B cell (primary cell): ENCODE data around the gene GALNT10. TPM values are rescaled to one million over a fixed set of nuclear protein-coding genes. Genes with fewer than 3 reads are reported as not detected.

Experiments used
- ATAC-seq: fragments of 200-7000 bp; cut with Tn5 transposase; one replicate; pipeline ENCODE4 v1.10.0; 2021; ENCODE audit warnings: low read depth, mild to moderate bottlenecking, moderate number of reproducible peaks, moderate library complexity
- CTCF ChIA-PET: fragments of 350-600 bp; sonication (Branson Sonifier 250); formaldehyde crosslinking; loops from one replicate; lab custom pipeline; 2021; ENCODE audit warnings: antibody characterized with exemption, inconsistent platforms; lab: Charles Lee
- POLR2A ChIA-PET: fragments of 350-600 bp; sonication (Branson Sonifier 250); formaldehyde crosslinking; loops from one replicate; lab custom pipeline; 2021; ENCODE audit warnings: antibody characterized with exemption; lab: Charles Lee
- DNase-seq: peaks from one replicate; pipeline ENCODE4 v3.0.0; 2013
- H2AFZ ChIP-seq: 2 replicates; pipeline ENCODE4 v1.6.1; 2012; ENCODE audit warnings: mild to moderate bottlenecking, low read depth, low read length; ENCODE audit not compliant: insufficient read depth, poor library complexity, severe bottlenecking
- H3K27ac ChIP-seq, 2 donors: 1 replicate in 1 of 2; 2 replicates in 1 of 2; pipeline ENCODE4 v1.5.1; 2012 to 2013; ENCODE audit warnings: low read length in 2 of 2, mild to moderate bottlenecking in 2 of 2, moderate library complexity in 1 of 2
- H3K27me3 ChIP-seq, 4 experiments: fragments of 200-600 bp in 1 of 4; sonication (generic) in 1 of 4; replicated peaks in 1 of 4; 1 replicate in 2 of 4; 2 replicates in 2 of 4; pipeline versions ENCODE4 v1.6.1 to v1.7.0; 2013 to 2016; ENCODE audit warnings: low read length in 3 of 4, mild to moderate bottlenecking in 2 of 4, mixed read lengths in 1 of 4, moderate library complexity in 1 of 4; ENCODE audit not compliant: insufficient read depth in 4 of 4, control insufficient read depth in 3 of 4; ENCODE audit errors: control extremely low read depth in 1 of 4
- H3K36me3 ChIP-seq, 2 experiments: replicated peaks in 1 of 2; 1 replicate in 1 of 2; 2 replicates in 1 of 2; pipeline versions ENCODE4 v1.6.1 to v1.7.1; 2013; ENCODE audit warnings: low read length in 1 of 2; ENCODE audit not compliant: insufficient read depth in 2 of 2, control insufficient read depth in 1 of 2; ENCODE audit errors: control extremely low read depth in 1 of 2, extremely low read depth in 1 of 2
- H3K4me1 ChIP-seq, 2 donors: fragments of 200-600 bp in 1 of 2; sonication (generic) in 1 of 2; 1 replicate in 1 of 2; 2 replicates in 1 of 2; pipeline versions ENCODE4 v1.5.1 to v1.6.1; 2013 to 2017; ENCODE audit warnings: low read length in 2 of 2; ENCODE audit not compliant: control insufficient read depth in 2 of 2, insufficient read depth in 2 of 2
- H3K4me2 ChIP-seq: replicated peaks from 2 replicates; pipeline ENCODE3; 2012; ENCODE audit warnings: mild to moderate bottlenecking, low read depth, low read length; ENCODE audit not compliant: poor library complexity, severe bottlenecking
- H3K4me3 ChIP-seq, 5 experiments: fragments of 200-600 bp in 1 of 5; sonication (generic) in 1 of 5; 1 replicate in 3 of 5; 2 replicates in 2 of 5; pipeline versions ENCODE4 v1.5.1 to v1.7.0; 2011 to 2016; ENCODE audit warnings: low read length in 4 of 5, mild to moderate bottlenecking in 4 of 5, low read depth in 2 of 5, control low read depth in 1 of 5, moderate library complexity in 1 of 5; ENCODE audit not compliant: insufficient read depth in 1 of 5; ENCODE audit errors: control extremely low read depth in 1 of 5, extremely low read depth in 1 of 5
- H3K79me2 ChIP-seq: fragments of 200-600 bp; sonication (generic); one replicate; pipeline ENCODE4 v1.6.0; 2016; ENCODE audit warnings: low read length; ENCODE audit not compliant: control insufficient read depth, insufficient read depth
- H3K9ac ChIP-seq: fragments of 200-600 bp; sonication (generic); 2 replicates; pipeline ENCODE4 v1.6.1; 2017; ENCODE audit warnings: mild to moderate bottlenecking, low read length, moderate library complexity
- H3K9me3 ChIP-seq, 3 donors: one replicate each; pipeline versions ENCODE4 v1.6.1 to v1.7.1; 2013; ENCODE audit warnings: low read length in 2 of 3; ENCODE audit not compliant: control insufficient read depth in 2 of 3, insufficient read depth in 1 of 3; ENCODE audit errors: control extremely low read depth in 1 of 3
- H4K20me1 ChIP-seq: 2 replicates; pipeline ENCODE4 v1.6.0; 2012; ENCODE audit warnings: mild to moderate bottlenecking, low read length; ENCODE audit not compliant: insufficient read depth, control insufficient read depth, poor library complexity, severe bottlenecking
- H3K27ac Mint-ChIP-seq: one replicate; pipeline ENCODE4 v1.8.0; 2021; ENCODE audit warnings: mixed read lengths
- H3K27me3 Mint-ChIP-seq: one replicate; pipeline ENCODE4 v1.8.0; 2021; ENCODE audit warnings: mixed read lengths
- H3K4me1 Mint-ChIP-seq: one replicate; pipeline ENCODE4 v1.8.0; 2021; ENCODE audit warnings: mixed read lengths
- H3K4me3 Mint-ChIP-seq: one replicate; pipeline ENCODE4 v1.8.0; 2021; ENCODE audit warnings: mixed read lengths
- H3K9me3 Mint-ChIP-seq: one replicate; pipeline ENCODE4 v1.8.0; 2022; ENCODE audit warnings: mixed read lengths; ENCODE audit not compliant: insufficient read depth
- CTCF ChIP-seq: fragments of 200-600 bp; IDR thresholded peaks from one replicate; pipeline ENCODE4 v1.8.0; 2022; ENCODE audit warnings: antibody characterized with exemption, mild to moderate bottlenecking
- EZH2 ChIP-seq: IDR thresholded peaks from 2 replicates; pipeline ENCODE4 v1.6.1; 2012; ENCODE audit warnings: borderline replicate concordance, low read depth, mild to moderate bottlenecking, moderate library complexity, low read length; ENCODE audit not compliant: insufficient read depth, poor library complexity, severe bottlenecking
- WGBS: methylation state at CpG from one replicate; pipeline ENCODE4 v1.1.5; 2013; ENCODE audit warnings: missing lambda C conversion rate; ENCODE audit not compliant: insufficient coverage; 5-methylcytosine and 5-hydroxymethylcytosine counted together
- intact Hi-C: fragments of 100-400 bp; cut with micrococcal nuclease; formaldehyde crosslinking; loops from one replicate; pipeline ENCODE4 v1.10.0; 2022
- polyA plus RNA-seq: library from polyadenylated mRNA; depleted of rRNA; stranded (reverse); fragments of >200 nt; gene quantifications from 2 replicates; pipeline ENCODE4 v1.2.3, GENCODE V29; 2012
- total RNA-seq, 2 donors: library from RNA; stranded (reverse); fragments of 120-200 nt in 1 of 2; gene quantifications; 1 replicate in 1 of 2; 2 replicates in 1 of 2; pipeline versions ENCODE4 v1.2.3 to v1.2.4, GENCODE V29; 2013 to 2022

The GALNT10 gene
- total and polyA plus RNA-seq, 2 donors (not counting 1 experiment from before 2014, with no cell fraction given): 27.7 to 42.8 TPM

GRCh38 chr5:154198611-154199230 is 8.2 kb downstream of the GALNT10 start:
- H3K36me3 ChIP-seq: peaks cover 6 to 49% of the 10 kb centered on the region in 2 experiments
- H3K4me1 ChIP-seq: peaks cover 17 to 44% of the 10 kb centered on the region in 2 donors
- POLR2A ChIA-PET: interaction anchor here (1.4 kb wide), 1 partner anchor 8 kb away, joined by 3 read pairs; the partner anchor contains the start of gene GALNT10
- intact Hi-C loops: no loop called here
- no peak for TF ChIP-seq CTCF
- H3K4me3 ChIP-seq: no peak overlapping the region
- WGBS: 100% methylated on average over 2 of the region's 4 CpGs
- H3K27ac ChIP-seq: no peak overlapping the region
- H4K20me1 ChIP-seq: peaks cover 64% of the 10 kb centered on the region
- no peaks in the 10 kb centered on the region for H3K27me3 ChIP-seq
- DNase-seq (no peak), ATAC-seq (no peak)
- no peak overlapping the region for H2AFZ ChIP-seq
- peaks cover 89% of the 10 kb centered on the region for H3K79me2 ChIP-seq
- CTCF ChIA-PET: interaction anchor here (0.9 to 3.4 kb wide), 3 partner anchors 9 to 206 kb away, joined by 3 to 17 read pairs (median 3); no protein-coding TSS in a partner anchor
- no peak overlapping the region for H3K9ac ChIP-seq
- Mint-ChIP-seq H3K4me3 (no peak overlapping the region), H3K27ac (no peak overlapping the region), H3K27me3 (no peaks in the 10 kb centered on the region), H3K9me3 (no peaks in the 10 kb centered on the region), H3K4me1 (peaks cover 66% of the 10 kb centered on the region)
- no peak overlapping the region for H3K4me2 ChIP-seq
- H3K9me3 ChIP-seq: no peaks in the 10 kb centered on the region

- no peaks in the 10 kb centered on the region for H3K9me3 Mint-ChIP-seq
- TF ChIP-seq CTCF: no peak
- TF ChIP-seq EZH2: no peak
- peaks cover 68% of the 10 kb centered on the region for H3K4me1 Mint-ChIP-seq
- ATAC-seq (no peak), DNase-seq (no peak)
- no peaks in the 10 kb centered on the region for H3K27me3 Mint-ChIP-seq
- no peaks in the 10 kb centered on the region for H3K9me3 ChIP-seq
- intact Hi-C loops: no loop called here
- H3K4me3 ChIP-seq: no peak overlapping the region
- H3K27ac ChIP-seq: no peak overlapping the region
- no peak overlapping the region for H3K27ac Mint-ChIP-seq
- peaks cover 17 to 44% of the 10 kb centered on the region in 2 donors for H3K4me1 ChIP-seq
- H3K9ac ChIP-seq: no peak overlapping the region
- ChIA-PET CTCF (interaction anchor here (0.9 to 3.4 kb wide), 3 partner anchors 10 to 206 kb away, joined by 3 to 17 read pairs (median 3); no protein-coding TSS in a partner anchor), POLR2A (interaction anchor here (1.4 kb wide), 1 partner anchor 9 kb away, joined by 3 read pairs; the partner anchor contains the start of gene GALNT10)
- H2AFZ ChIP-seq: no peak overlapping the region
- peaks cover 92% of the 10 kb centered on the region for H3K79me2 ChIP-seq
- H4K20me1 ChIP-seq: peaks cover 68% of the 10 kb centered on the region
- H3K27me3 ChIP-seq: no peaks in the 10 kb centered on the region
- 89% methylated on average over 3 of the region's 4 CpGs for WGBS
- peaks cover 6 to 51% of the 10 kb centered on the region in 2 experiments for H3K36me3 ChIP-seq
- H3K4me2 ChIP-seq: no peak overlapping the region
- no peak overlapping the region for H3K4me3 Mint-ChIP-seq
Observed at GRCh38 chr5:154199263-154199662, 8.7 kb downstream of the GALNT10 start.
